Measurements from ENCODE around the gene TUSC2.
"Not testable (repeated sequence)": the region's sequence is repeated elsewhere in the genome, so short reads cannot be mapped to it uniquely, and the experiment has no call there.

TUSC2 gene

GRCh38 chr3:50316657-50317242 is 11.3 kb downstream of the TUSC2 start:
- peak; percentile 62 to 76 for DNase-seq

- DNase-seq, result no peak
Measured at GRCh38 chr3:50314816-50315215, 13.2 kb downstream of the TUSC2 start.

- no peak for DNase-seq
Measured at GRCh38 chr3:50314342-50314741, 13.7 kb downstream of the TUSC2 start.

- DNase-seq, result not testable (repeated sequence)
Measured at GRCh38 chr3:50312041-50312440, 16.0 kb downstream of the TUSC2 start.

- DNase-seq, result no peak
Measured at GRCh38 chr3:50304601-50305000, 23.4 kb downstream of the TUSC2 start.

GRCh38 chr3:50303013-50303815 is 24.8 kb downstream of the TUSC2 start, which contains the start of gene HYAL1:
Gene HYAL1 (minus strand): TSS chr3:50303574. CDS start chr3:50302956, 618 bp downstream.
- no peak for DNase-seq

- DNase-seq, result no peak
Measured at GRCh38 chr3:50302095-50303012, 25.7 kb downstream of the TUSC2 start.

GRCh38 chr3:50300681-50301254 is 27.3 kb downstream of the TUSC2 start:
- DNase-seq, result no peak

- DNase-seq, result peak in 1 of 2 donors; percentile 65
Measured at GRCh38 chr3:50299929-50300680, 27.9 kb downstream of the TUSC2 start.

- no peak for DNase-seq
Measured at GRCh38 chr3:50299638-50299928, 28.4 kb downstream of the TUSC2 start.

GRCh38 chr3:50298836-50299637 is 29.0 kb downstream of the TUSC2 start, which contains the start of the genes HYAL3 and NAA80:
Gene HYAL3 (minus strand): TSS chr3:50299405. CDS start chr3:50295602, 3,803 bp downstream.
Gene NAA80 (minus strand): TSS chr3:50299405. CDS start chr3:50297463, 1,942 bp downstream.
- peak; percentile 99 to 100 for DNase-seq

GRCh38 chr3:50297896-50298725 is 29.9 kb downstream of the TUSC2 start:
- no peak for DNase-seq

- DNase-seq, result no peak
Measured at GRCh38 chr3:50297384-50297775, 30.6 kb downstream of the TUSC2 start.

GRCh38 chr3:50296721-50297383 is 31.2 kb downstream of the TUSC2 start:
- DNase-seq, result no peak

- DNase-seq, result no peak
Measured at GRCh38 chr3:50295553-50296431, 32.2 kb downstream of the TUSC2 start.

GRCh38 chr3:50294492-50295403 is 33.3 kb downstream of the TUSC2 start:
- DNase-seq, result no peak

GRCh38 chr3:50294089-50294488 is 33.9 kb downstream of the TUSC2 start:
- DNase-seq, result no peak

Measured in CD4-positive, alpha-beta T cell treated with Interleukin-4 for 1 hour (primary cell).